DND-41 (cell line): ENCODE results near the gene SLC25A18.

ENCODE experiments used
- ATAC-seq: fragments of 200-7000 bp; cut with Tn5 transposase; 3 replicates; pipeline ENCODE4 v1.9.1; 2021; ENCODE audit warnings: low read depth; ENCODE audit not compliant: insufficient read depth
- DNase-seq: peaks from one replicate; pipeline ENCODE4 v3.0.0-alpha.2; 2020
- H2AFZ ChIP-seq: 2 replicates; pipeline ENCODE4 v1.6.0; 2012; ENCODE audit warnings: low read depth, low read length
- H3K27ac ChIP-seq: 2 replicates; pipeline ENCODE4 v1.5.1; 2012; ENCODE audit warnings: low read length, inconsistent platforms
- H3K27me3 ChIP-seq: fragments of 200-600 bp; sonication (generic); 2 replicates; pipeline ENCODE4 v1.6.0; 2012; ENCODE audit warnings: low read length, mild to moderate bottlenecking, inconsistent platforms; ENCODE audit not compliant: insufficient read depth, poor library complexity
- H3K36me3 ChIP-seq: 2 replicates; pipeline ENCODE4 v1.5.1; 2012; ENCODE audit warnings: low read length, inconsistent platforms; ENCODE audit not compliant: insufficient read depth
- H3K4me1 ChIP-seq: 2 replicates; pipeline ENCODE4 v1.5.1; 2012; ENCODE audit warnings: mild to moderate bottlenecking, low read length; ENCODE audit not compliant: insufficient read depth
- H3K4me2 ChIP-seq: 2 replicates; pipeline ENCODE4 v1.6.0; 2012; ENCODE audit warnings: mild to moderate bottlenecking, moderate library complexity, low read length, inconsistent platforms; ENCODE audit not compliant: insufficient read depth
- H3K4me3 ChIP-seq, 2 experiments: fragments of 200-600 bp in 1 of 2; shearing (Covaris generic) in 1 of 2; 2 replicates each; pipeline ENCODE4 v1.5.1; 2012 to 2016; ENCODE audit warnings: inconsistent platforms in 2 of 2, low read length in 2 of 2, mild to moderate bottlenecking in 2 of 2, low read depth in 1 of 2, moderate library complexity in 1 of 2
- H3K79me2 ChIP-seq: 2 replicates; pipeline ENCODE4 v1.6.0; 2012; ENCODE audit warnings: low read length, inconsistent platforms; ENCODE audit not compliant: insufficient read depth
- H3K9ac ChIP-seq: 2 replicates; pipeline ENCODE4 v1.6.0; 2012; ENCODE audit warnings: low read depth, mild to moderate bottlenecking, inconsistent platforms, low read length, moderate library complexity
- H3K9me3 ChIP-seq: 2 replicates; pipeline ENCODE4 v1.5.1; 2012; ENCODE audit warnings: low read length, moderate library complexity, mild to moderate bottlenecking, inconsistent platforms; ENCODE audit not compliant: insufficient read depth, severe bottlenecking
- H4K20me1 ChIP-seq: 2 replicates; pipeline ENCODE4 v1.6.0; 2012; ENCODE audit warnings: low read length; ENCODE audit not compliant: insufficient read depth
- EZH2 ChIP-seq: IDR thresholded peaks from 3 replicates; pipeline ENCODE4 v1.6.1; 2012; ENCODE audit warnings: borderline replicate concordance, low read depth, mild to moderate bottlenecking, moderate library complexity, low read length, inconsistent platforms; ENCODE audit not compliant: severe bottlenecking
- TF ChIP-seq, protein P1 (sequence below): IDR thresholded peaks from 2 replicates; pipeline ENCODE4 v1.5.1; 2012; ENCODE audit warnings: borderline replicate concordance, low read length, moderate library complexity, mild to moderate bottlenecking; ENCODE audit not compliant: poor library complexity, severe bottlenecking; ENCODE audit errors: extremely low read depth

The SLC25A18 gene

DNA sequence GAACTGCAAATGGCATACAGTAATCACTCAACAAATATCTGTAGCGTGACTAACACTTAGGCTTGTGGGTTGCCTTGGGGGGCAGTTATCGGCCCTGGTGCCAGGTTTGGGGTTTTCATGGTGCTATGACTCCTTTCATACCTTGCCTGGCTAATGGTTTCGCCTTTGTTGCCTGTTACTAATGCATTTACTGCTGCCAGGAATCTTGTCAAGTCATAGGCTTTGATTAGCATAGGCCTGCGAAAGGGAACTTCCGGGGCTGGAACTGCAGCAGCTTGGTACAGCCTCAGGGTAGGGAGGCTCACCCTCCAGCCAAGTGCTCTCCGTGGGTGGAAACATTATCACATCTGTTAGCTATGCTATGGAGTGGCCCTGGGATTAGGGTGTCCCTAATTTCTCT lies 13.2 kb downstream of the SLC25A18 start:
- Histone ChIP-seq H3K4me2 (no peak overlapping the region), H3K27ac (no peak overlapping the region), H3K27me3 (no peaks in the 10 kb centered on the region), H3K4me3 (no peak overlapping the region), H3K36me3 (no peaks in the 10 kb centered on the region), H3K79me2 (no peaks in the 10 kb centered on the region), H3K9ac (no peak overlapping the region), H2AFZ (no peak overlapping the region), H3K9me3 (no peaks in the 10 kb centered on the region), H4K20me1 (no peaks in the 10 kb centered on the region), H3K4me1 (no peaks in the 10 kb centered on the region)
- DNase-seq (no peak), ATAC-seq (no peak)
- TF ChIP-seq, protein P1, sequence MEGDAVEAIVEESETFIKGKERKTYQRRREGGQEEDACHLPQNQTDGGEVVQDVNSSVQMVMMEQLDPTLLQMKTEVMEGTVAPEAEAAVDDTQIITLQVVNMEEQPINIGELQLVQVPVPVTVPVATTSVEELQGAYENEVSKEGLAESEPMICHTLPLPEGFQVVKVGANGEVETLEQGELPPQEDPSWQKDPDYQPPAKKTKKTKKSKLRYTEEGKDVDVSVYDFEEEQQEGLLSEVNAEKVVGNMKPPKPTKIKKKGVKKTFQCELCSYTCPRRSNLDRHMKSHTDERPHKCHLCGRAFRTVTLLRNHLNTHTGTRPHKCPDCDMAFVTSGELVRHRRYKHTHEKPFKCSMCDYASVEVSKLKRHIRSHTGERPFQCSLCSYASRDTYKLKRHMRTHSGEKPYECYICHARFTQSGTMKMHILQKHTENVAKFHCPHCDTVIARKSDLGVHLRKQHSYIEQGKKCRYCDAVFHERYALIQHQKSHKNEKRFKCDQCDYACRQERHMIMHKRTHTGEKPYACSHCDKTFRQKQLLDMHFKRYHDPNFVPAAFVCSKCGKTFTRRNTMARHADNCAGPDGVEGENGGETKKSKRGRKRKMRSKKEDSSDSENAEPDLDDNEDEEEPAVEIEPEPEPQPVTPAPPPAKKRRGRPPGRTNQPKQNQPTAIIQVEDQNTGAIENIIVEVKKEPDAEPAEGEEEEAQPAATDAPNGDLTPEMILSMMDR = no peak
- TF ChIP-seq EZH2 = no peak

- Histone ChIP-seq H2AFZ (no peak overlapping the region), H3K9ac (no peak overlapping the region), H3K9me3 (no peaks in the 10 kb centered on the region), H4K20me1 (no peaks in the 10 kb centered on the region), H3K27me3 (no peaks in the 10 kb centered on the region), H3K79me2 (no peaks in the 10 kb centered on the region), H3K27ac (no peak overlapping the region), H3K4me3 (no peak overlapping the region), H3K4me1 (no peaks in the 10 kb centered on the region), H3K4me2 (no peak overlapping the region), H3K36me3 (no peaks in the 10 kb centered on the region)
- TF ChIP-seq EZH2 = no peak
- DNase-seq = no peak
- no peak for ATAC-seq
These were observed 14.9 kb downstream of the SLC25A18 start for GRCh38 chr22:17578136-17578754.

DNA sequence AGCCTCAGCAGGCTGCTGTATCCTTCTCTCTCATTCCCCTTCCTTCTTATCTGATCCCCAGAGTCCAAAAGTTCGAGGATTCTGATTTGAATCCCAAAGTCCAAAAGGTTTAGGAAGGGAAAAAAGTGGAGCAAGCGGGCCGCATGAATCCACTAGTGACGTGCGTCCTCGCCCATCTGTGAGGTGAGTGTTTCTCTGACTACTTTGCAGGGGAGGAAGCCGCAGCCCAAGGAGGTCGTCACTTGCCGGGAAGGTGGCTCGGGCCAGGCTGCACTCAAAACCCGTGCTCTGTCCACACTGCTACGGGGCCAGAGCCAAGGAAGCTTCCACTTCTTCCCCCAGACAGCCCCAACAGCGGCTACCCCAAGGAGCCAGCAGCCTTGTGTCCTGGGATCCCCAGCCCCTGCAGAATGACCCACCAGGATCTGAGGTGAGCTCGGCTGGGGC lies 16.3 kb downstream of the SLC25A18 start:
- DNase-seq (no peak), ATAC-seq (no peak)
- no peak overlapping the region for H2AFZ ChIP-seq
- H3K9me3 ChIP-seq = no peaks in the 10 kb centered on the region
- TF ChIP-seq EZH2 = no peak
- TF ChIP-seq, protein P1 = no peak
- no peaks in the 10 kb centered on the region for H3K4me1 ChIP-seq
- no peak overlapping the region for H3K9ac ChIP-seq
- no peaks in the 10 kb centered on the region for H4K20me1 ChIP-seq
- H3K4me2 ChIP-seq = no peak overlapping the region
- no peak overlapping the region for H3K27ac ChIP-seq
- no peaks in the 10 kb centered on the region for H3K36me3 ChIP-seq
- no peak overlapping the region for H3K4me3 ChIP-seq
- H3K27me3 ChIP-seq = no peaks in the 10 kb centered on the region
- H3K79me2 ChIP-seq = no peaks in the 10 kb centered on the region

DNA sequence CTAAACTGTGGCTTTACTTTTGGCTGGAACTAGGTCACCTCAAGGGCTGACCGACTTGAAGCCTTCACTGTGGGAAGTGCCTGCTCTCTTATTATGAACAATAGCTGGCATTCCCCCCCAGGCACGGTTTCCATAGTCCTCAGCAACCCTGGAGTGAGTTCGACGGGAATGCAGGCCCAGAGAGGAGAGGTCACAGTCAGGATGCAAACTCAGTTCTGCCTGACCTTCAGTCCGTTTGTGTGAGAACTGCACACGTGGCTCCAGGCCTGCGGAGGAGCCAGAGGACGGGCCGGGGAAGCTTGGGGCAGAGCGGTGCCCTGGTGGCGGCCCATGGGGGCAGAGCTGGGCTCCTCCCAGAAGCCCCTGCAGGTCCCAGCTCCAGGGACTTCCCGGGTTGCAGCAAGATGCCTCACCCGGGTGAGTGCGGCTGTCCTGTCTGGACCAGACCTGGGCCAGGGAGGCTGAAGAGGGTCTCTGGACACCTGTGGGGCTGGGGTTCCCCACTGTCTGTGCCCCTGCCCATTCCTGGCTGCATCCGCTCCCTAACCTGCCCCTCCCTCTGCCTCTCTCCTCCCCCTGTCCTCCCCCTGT lies 17.2 kb downstream of the SLC25A18 start:
- TF ChIP-seq, protein P1 = no peak
- no peak for TF ChIP-seq EZH2
- H3K9me3 ChIP-seq = no peaks in the 10 kb centered on the region
- no peaks in the 10 kb centered on the region for H3K36me3 ChIP-seq
- no peak for ATAC-seq
- no peaks in the 10 kb centered on the region for H4K20me1 ChIP-seq
- H3K9ac ChIP-seq = no peak overlapping the region
- no peak overlapping the region for H2AFZ ChIP-seq
- H3K79me2 ChIP-seq = no peaks in the 10 kb centered on the region
- H3K27me3 ChIP-seq = no peaks in the 10 kb centered on the region
- no peak overlapping the region for H3K4me2 ChIP-seq
- DNase-seq = no peak
- H3K4me3 ChIP-seq = no peak overlapping the region
- H3K27ac ChIP-seq = no peak overlapping the region
- no peaks in the 10 kb centered on the region for H3K4me1 ChIP-seq
